ENCODE measurements around the gene ITGAV.

The ITGAV gene

DNA sequence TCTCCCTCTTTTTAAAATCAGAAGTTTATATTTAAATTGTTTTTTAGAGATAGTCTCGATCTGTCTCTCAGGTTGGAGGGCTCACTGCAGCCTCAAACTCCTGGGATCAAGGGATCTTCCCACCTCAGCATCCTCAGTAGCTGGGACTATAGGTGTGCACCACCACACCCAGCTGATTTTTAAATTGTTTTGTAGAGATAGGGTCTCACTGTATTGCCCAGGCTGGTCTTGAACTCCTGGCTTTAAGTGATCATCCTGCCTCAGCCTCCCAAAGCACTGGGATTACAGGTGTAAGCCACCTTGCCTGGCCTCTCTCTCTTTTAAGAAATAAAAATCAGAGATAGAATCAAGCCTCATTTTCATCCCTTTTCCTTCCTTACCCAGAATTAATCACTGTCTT is 126.1 kb downstream of the ITGAV start:
- DNase-seq: no peak

DNA sequence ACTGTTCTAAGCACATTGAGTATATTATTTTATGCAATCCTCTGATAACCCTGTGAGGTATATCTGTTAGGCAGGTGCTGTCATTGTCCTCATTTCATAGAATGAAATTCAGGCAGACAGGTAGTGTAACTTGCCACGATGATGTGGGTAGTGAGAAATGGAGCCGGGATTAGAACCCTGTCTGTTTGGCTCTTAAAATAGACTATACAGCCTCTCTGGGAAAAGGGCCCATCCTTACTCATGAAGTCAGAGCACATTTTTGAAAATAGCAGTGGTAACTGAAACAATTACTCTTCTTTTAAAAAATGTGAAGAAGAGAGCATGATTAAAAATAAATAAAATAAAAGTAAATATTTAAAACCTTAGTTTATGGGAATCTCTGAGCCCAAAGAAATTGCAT is 127.0 kb downstream of the ITGAV start:
- no peak for DNase-seq

DNA sequence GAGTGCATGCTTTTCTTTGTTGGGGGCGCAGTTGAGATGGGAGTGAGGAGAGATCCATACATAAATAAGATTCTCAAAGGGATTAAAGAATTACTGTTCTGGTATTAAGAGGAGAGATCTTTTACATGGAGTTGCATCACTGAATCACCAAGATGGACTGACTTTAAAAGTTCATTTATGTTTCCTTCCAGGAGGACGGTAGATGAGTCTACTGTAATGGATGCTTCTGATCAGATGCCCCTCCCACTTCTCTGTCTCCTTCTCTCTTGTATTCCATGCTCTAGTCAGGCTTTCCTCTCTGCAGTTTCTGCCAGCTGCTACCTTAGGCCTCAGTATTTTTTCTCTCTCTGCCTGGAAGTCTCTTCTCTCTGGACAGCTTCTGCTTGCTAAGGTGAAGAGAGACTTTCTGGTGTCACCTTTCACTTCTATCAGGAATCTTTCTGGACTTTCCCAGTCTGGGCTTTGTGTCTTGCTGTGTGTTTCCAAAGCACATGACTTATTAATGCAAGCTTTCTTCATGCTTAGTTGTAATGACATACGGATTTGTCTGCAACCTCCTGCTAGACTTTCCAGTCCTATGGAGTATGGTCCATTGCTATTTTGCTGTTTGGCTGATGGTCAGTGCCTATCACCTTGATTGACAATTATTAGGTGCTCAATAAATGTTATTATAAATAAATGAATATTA is 127.6 kb downstream of the ITGAV start:
- DNase-seq: peak in 1 of 56 donors; percentile 8

DNA sequence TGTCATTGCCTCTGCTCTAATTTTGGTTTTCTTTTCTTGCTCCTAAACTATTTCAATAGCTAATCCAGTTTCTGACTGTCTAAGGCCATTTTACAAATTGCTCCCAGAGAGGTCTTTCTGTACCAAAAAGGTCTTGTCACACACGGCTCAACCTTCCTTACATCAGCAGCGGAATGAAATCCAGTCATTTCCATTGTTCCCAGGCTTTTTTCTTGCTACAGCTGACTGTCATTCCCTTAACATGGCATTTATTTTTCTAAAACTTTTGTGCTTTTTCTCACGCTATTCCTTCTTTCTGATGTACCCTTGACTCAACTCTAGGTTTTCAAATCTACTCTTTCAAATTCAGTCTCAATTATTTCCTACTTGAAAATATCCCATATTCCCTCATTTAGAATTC is 128.3 kb downstream of the ITGAV start:
- no peak for DNase-seq

DNA sequence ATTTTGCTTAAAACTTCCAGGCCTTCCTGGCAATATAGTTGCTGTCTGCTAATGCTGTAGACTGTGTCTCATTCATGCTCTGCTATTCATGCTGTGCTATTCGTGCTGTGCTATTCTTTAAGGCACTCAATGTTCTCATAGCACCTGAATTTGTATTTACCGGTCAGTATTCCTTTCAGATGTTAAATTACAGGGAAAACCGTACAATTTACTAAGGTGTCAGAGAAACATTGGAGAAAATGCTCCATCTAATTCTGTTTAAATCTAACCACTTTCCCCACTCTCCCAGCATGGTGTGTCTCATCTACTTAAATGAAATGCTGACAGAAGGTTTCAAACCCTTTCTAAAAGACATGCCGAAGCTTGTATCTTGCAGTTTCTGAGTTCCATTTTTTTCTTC is 129.0 kb downstream of the ITGAV start:
- DNase-seq: no peak

DNA sequence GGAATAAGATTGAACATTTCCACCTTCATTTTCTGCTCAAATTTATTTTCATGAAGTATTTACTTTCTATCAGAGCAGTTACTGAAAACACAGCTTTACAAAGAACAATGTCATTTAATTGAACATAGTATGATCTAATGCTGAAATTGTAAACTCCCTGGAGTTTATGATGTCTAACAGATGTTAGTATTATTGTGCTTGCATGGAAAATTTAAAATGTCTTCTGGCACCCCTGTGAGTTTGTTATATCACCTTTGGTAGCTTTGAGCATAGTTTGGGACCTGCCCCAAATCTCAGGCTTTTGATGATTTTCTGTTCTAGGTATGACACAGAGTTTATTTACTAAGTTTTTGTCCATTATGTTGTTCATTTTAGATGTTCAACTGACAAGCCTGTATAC is 132.1 kb downstream of the ITGAV start:
- no peak for DNase-seq

DNA sequence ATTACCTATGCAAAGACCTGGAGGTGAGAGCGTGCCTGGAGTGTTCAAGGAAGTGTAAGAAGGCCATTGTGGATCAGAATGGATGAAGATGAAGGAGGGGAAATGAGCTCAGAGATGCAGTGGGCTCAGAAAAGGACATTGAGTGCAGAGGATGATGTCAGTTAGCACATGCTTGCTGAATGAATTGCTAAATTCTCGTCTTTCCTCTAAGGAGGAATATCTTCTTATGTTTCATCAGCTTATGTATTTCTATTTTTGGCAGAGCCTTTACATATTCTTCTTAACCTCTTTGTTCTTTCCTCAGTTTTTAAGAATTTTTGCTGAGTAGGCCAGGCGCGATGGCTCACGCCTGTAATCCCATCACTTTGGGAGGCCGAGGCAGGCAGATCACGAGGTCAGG is 134.9 kb downstream of the ITGAV start:
- no peak for DNase-seq

DNA sequence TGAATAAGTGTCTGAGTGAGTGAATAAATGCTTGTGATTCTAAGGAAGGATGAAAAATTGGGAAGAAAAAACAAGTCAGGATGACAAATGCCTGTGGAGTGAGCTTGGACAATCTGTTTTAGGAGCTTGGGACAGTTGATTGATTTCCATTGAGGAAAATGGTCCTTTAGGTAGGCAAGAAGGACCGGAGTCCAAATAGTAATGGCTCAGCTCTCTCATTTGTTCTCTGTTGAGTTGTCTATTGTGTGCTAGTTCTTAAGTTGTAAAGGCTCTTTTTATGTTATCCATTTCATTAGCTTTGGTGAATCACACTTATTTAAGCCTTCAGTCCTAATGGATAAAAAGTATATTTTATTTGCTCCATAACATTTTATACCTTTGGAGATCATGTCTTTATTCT is 135.9 kb downstream of the ITGAV start:
- DNase-seq: no peak

DNA sequence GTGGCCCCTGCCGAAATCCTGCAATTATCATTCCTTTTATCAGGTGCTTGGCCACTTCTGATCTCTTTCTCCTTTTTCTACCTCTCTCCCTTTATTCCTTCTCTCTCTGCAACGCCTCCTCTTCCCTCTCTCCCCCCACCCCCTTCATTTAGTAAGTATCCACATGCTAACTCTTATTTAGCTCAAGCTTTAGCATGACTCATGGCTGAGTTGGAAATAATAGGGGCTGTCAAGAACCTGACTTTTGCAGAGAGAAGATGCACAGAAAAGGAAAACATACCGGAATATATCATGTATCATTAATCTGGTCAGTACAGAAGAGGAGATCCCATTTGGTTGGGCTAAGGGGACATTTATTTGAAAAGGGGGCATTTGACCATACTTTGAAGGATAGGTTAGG is 137.1 kb downstream of the ITGAV start:
- DNase-seq: peak in 1 of 56 donors; percentile 23

DNA sequence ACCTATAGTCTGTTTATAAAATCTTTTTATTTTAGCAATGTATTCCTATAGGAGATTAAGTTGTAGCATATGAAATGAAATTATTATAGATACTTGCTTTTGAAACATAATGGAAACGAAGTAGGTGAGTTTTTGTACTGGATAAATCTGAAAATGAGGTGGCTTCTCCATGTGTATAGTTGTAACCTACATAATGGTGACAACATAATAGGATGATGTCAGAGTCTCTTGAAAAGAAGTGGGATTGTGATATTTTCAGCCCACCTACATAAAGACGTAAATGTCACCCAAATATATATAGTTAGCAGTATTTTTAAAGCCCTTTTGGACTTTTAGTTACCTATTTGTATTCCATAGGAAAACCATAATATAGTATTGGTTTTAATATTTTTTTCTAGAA is 138.8 kb downstream of the ITGAV start:
- DNase-seq: no peak
